PC-3 (cell line): ENCODE results near the gene XPR1. TPM values are rescaled to one million over a fixed set of nuclear protein-coding genes. Genes with fewer than 3 reads are reported as not detected.

Source experiments
- ATAC-seq: fragments of 200-7000 bp; cut with Tn5 transposase; 2 replicates; pipeline ENCODE4 v1.9.1; 2020; ENCODE audit warnings: mild to moderate bottlenecking, moderate library complexity
- BruUV-seq: library from RNA; stranded (reverse); fragments of 400-500 nt; replicated peaks from 2 replicates; lab custom pipeline; 2021; lab: Mats Ljungman, UMichigan
- CTCF ChIA-PET: fragments of 300-600 bp; sonication (Branson Sonifier 250); formaldehyde crosslinking; loops from one replicate; lab custom pipeline; 2022; ENCODE audit warnings: antibody characterized with exemption; lab: Charles Lee
- POLR2A ChIA-PET: fragments of 300-600 bp; sonication (Branson Sonifier 250); formaldehyde crosslinking; loops from one replicate; lab custom pipeline; 2022; ENCODE audit warnings: antibody characterized with exemption; ENCODE audit not compliant: unreplicated experiment; lab: Charles Lee
- DNase-seq: peaks from one replicate; pipeline ENCODE4 v3.0.0-alpha.2; 2015
- H2AFZ ChIP-seq: fragments of 300-600 bp; sonication (generic); 2 replicates; pipeline ENCODE4 v1.6.0; 2016; ENCODE audit warnings: antibody characterized with exemption, low read length
- H3F3A ChIP-seq: fragments of 300-600 bp; sonication (generic); one replicate; pipeline ENCODE4 v1.6.0; 2017; ENCODE audit warnings: antibody characterized with exemption, low read length, control low read depth, mild to moderate bottlenecking; ENCODE audit not compliant: unreplicated experiment
- H3K27ac ChIP-seq: fragments of 300-600 bp; sonication (generic); 2 replicates; pipeline ENCODE4 v1.5.1; 2016; ENCODE audit warnings: mild to moderate bottlenecking, low read length
- H3K27me3 ChIP-seq: fragments of 300-600 bp; sonication (generic); 2 replicates; pipeline ENCODE4 v1.6.1; 2016; ENCODE audit warnings: low read length, mixed read lengths
- H3K36me3 ChIP-seq: fragments of 300-600 bp; sonication (generic); 2 replicates; pipeline ENCODE4 v1.6.1; 2016; ENCODE audit warnings: low read depth, mixed run types, low read length, mixed read lengths
- H3K4me1 ChIP-seq: fragments of 300-600 bp; sonication (generic); 2 replicates; pipeline ENCODE4 v1.5.1; 2016; ENCODE audit warnings: low read length; ENCODE audit not compliant: insufficient read depth
- H3K4me2 ChIP-seq: fragments of 300-600 bp; sonication (generic); 2 replicates; pipeline ENCODE4 v1.6.0; 2016; ENCODE audit warnings: low read length
- H3K4me3 ChIP-seq: fragments of 300-600 bp; sonication (generic); 2 replicates; pipeline ENCODE4 v1.5.1; 2016; ENCODE audit warnings: mild to moderate bottlenecking, low read length, mixed read lengths
- H3K79me2 ChIP-seq: fragments of 300-600 bp; sonication (generic); 2 replicates; pipeline ENCODE4 v1.6.1; 2017; ENCODE audit warnings: low read length, mixed read lengths
- H3K9ac ChIP-seq: fragments of 300-600 bp; sonication (generic); 2 replicates; pipeline ENCODE4 v1.6.0; 2016; ENCODE audit warnings: mild to moderate bottlenecking, low read length
- H3K9me2 ChIP-seq: fragments of 300-600 bp; sonication (generic); replicated peaks from 2 replicates; pipeline ENCODE4 v1.6.1; 2016; ENCODE audit warnings: mixed run types, low read length, mixed read lengths
- H3K9me3 ChIP-seq: fragments of 300-600 bp; sonication (generic); 2 replicates; pipeline ENCODE4 v1.6.1; 2016; ENCODE audit warnings: low read length, mixed read lengths
- H4K20me1 ChIP-seq: fragments of 300-600 bp; sonication (generic); 2 replicates; pipeline ENCODE4 v1.6.1; 2016; ENCODE audit warnings: low read length, mixed read lengths
- CTCF ChIP-seq: fragments of 300-600 bp; sonication (generic); conservative IDR thresholded peaks from 2 replicates; pipeline ENCODE4 v1.5.1; 2017; ENCODE audit warnings: antibody characterized with exemption, low read depth, mild to moderate bottlenecking, low read length
- EZH2 ChIP-seq: fragments of 300-600 bp; sonication (generic); IDR thresholded peaks from one replicate; pipeline ENCODE4 v1.6.1; 2017; ENCODE audit warnings: antibody characterized with exemption, mild to moderate bottlenecking, low read length; ENCODE audit not compliant: unreplicated experiment
- EZH2phosphoT487 ChIP-seq: fragments of 300-600 bp; sonication (generic); IDR thresholded peaks from 2 replicates; pipeline ENCODE4 v1.6.1; 2018; ENCODE audit warnings: mild to moderate bottlenecking, antibody characterized with exemption, low read length, borderline replicate concordance
- intact Hi-C: fragments of 100-400 bp; cut with micrococcal nuclease; formaldehyde crosslinking; loops from 2 replicates; pipeline ENCODE4 v1.9.0; 2023
- total RNA-seq: library from RNA; depleted of rRNA; stranded (reverse); fragments of >200 nt; gene quantifications from 2 replicates; pipeline ENCODE4 v1.2.3, GENCODE V29; 2014

XPR1 gene
- total RNA-seq, 1 experiment from 2014 or later = 8.2 TPM

- Histone ChIP-seq H4K20me1 (no peaks in the 10 kb centered on the region), H3K9ac (no peak overlapping the region), H3K79me2 (no peaks in the 10 kb centered on the region), H3K4me3 (no peak overlapping the region), H3K9me2 (no peaks in the 10 kb centered on the region), H3K4me1 (no peaks in the 10 kb centered on the region; the same call in 1 of the 2 replicates), H2AFZ (no peak overlapping the region), H3K27me3 (no peaks in the 10 kb centered on the region; the same call in 1 of the 2 replicates), H3K36me3 (no peaks in the 10 kb centered on the region), H3K27ac (no peak overlapping the region), H3K4me2 (no peak overlapping the region), H3K9me3 (no peaks in the 10 kb centered on the region), H3F3A (no peaks in the 10 kb centered on the region)
- POLR2A ChIA-PET = no interaction called here
- CTCF ChIA-PET = no interaction called here
- BruUV-seq = no TSS peak
- TF ChIP-seq EZH2phosphoT487 (no peak), EZH2 (no peak), CTCF (no peak)
- ATAC-seq = no peak
- intact Hi-C loops = no loop called here
- DNase-seq = no peak
Observed at GRCh38 chr1:180615493-180616290, 16.1 kb upstream of the XPR1 start.

DNA sequence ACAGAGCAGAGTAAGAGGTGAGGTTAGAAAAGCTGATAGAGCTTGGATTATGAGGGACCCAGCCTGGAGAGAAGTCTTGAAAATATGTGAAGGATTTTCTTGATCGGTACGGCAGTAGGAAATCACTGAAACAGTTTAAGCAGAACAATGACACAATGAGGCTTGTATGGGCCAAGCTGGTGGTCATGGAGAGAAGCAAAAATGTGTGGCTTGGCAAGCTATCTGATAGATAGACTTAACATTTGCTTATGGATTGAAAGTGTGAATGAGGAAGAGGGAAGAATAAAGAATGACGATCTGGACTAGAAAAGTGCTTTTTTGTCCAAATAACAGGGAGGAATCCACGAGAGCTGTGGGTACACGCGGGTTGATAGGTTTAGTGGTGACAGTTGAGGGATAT lies 15.4 kb upstream of the XPR1 start:
- no TSS peak for BruUV-seq
- no peaks in the 10 kb centered on the region for H3K9me3 ChIP-seq
- no peak overlapping the region for H3K27ac ChIP-seq
- H3K79me2 ChIP-seq = no peaks in the 10 kb centered on the region
- H3K9ac ChIP-seq = no peak overlapping the region
- intact Hi-C loops = no loop called here
- H3K4me3 ChIP-seq = no peak overlapping the region
- H3K27me3 ChIP-seq = no peaks in the 10 kb centered on the region; the same call in 1 of the 2 replicates
- POLR2A ChIA-PET = no interaction called here
- H3K4me2 ChIP-seq = no peak overlapping the region
- TF ChIP-seq EZH2 (no peak), EZH2phosphoT487 (no peak), CTCF (no peak)
- H3K36me3 ChIP-seq = no peaks in the 10 kb centered on the region
- H2AFZ ChIP-seq = no peak overlapping the region
- H3K9me2 ChIP-seq = no peaks in the 10 kb centered on the region
- no peak for ATAC-seq
- DNase-seq = no peak
- H3F3A ChIP-seq = no peaks in the 10 kb centered on the region
- no peaks in the 10 kb centered on the region; the same call in 1 of the 2 replicates for H3K4me1 ChIP-seq
- H4K20me1 ChIP-seq = no peaks in the 10 kb centered on the region
- CTCF ChIA-PET = no interaction called here

GRCh38 chr1:180617774-180618395 lies 13.9 kb upstream of the XPR1 start:
- H3K27ac ChIP-seq = no peak overlapping the region
- H3K9ac ChIP-seq = no peak overlapping the region
- H3K4me3 ChIP-seq = no peak overlapping the region
- ChIA-PET CTCF (no interaction called here), POLR2A (no interaction called here)
- BruUV-seq = no TSS peak
- no peaks in the 10 kb centered on the region for H4K20me1 ChIP-seq
- no peak for DNase-seq
- H3K4me2 ChIP-seq = no peak overlapping the region
- H3K79me2 ChIP-seq = no peaks in the 10 kb centered on the region
- no peak overlapping the region for H2AFZ ChIP-seq
- no peaks in the 10 kb centered on the region for H3K9me3 ChIP-seq
- no peak for ATAC-seq
- intact Hi-C loops = no loop called here
- TF ChIP-seq EZH2 (no peak), EZH2phosphoT487 (no peak), CTCF (no peak)
- no peaks in the 10 kb centered on the region for H3K9me2 ChIP-seq
- no peaks in the 10 kb centered on the region; the same call in 1 of the 2 replicates for H3K27me3 ChIP-seq
- H3F3A ChIP-seq = no peaks in the 10 kb centered on the region
- H3K36me3 ChIP-seq = no peaks in the 10 kb centered on the region
- no peaks in the 10 kb centered on the region for H3K4me1 ChIP-seq
